HEK293 (cell line): Measurements from ENCODE around the gene TNFRSF21.

ENCODE experiments used
- CTCF ChIA-PET: fragments of 350-600 bp; formaldehyde crosslinking; extraction: SDS; loops from one replicate; lab custom pipeline; 2021; ENCODE audit warnings: antibody characterized with exemption; lab: Yijun Ruan, JAX
- POLR2A ChIA-PET: fragments of 300-600 bp; formaldehyde crosslinking; extraction: SDS; loops from one replicate; lab custom pipeline; 2020; ENCODE audit warnings: antibody characterized with exemption, inconsistent platforms; lab: Yijun Ruan, JAX
- H3K27ac ChIP-seq: fragments of 200-500 bp; sonication (Bioruptor generic); 2 replicates; pipeline ENCODE4 v1.5.1; 2014; ENCODE audit warnings: low read depth, low read length, control low read depth, inconsistent platforms; ENCODE audit errors: extremely low read depth
- H3K36me3 ChIP-seq, 2 experiments: fragments of 200-500 bp in 1 of 2; sonication (Bioruptor generic) in 1 of 2; 1 replicate in 1 of 2; 2 replicates in 1 of 2; pipeline ENCODE4 v1.5.1; 2014 to 2017; ENCODE audit warnings: inconsistent platforms in 2 of 2, low read length in 2 of 2; ENCODE audit not compliant: control insufficient read depth in 2 of 2, insufficient read depth in 1 of 2
- H3K4me1 ChIP-seq: fragments of 200-500 bp; sonication (Bioruptor generic); 2 replicates; pipeline ENCODE4 v1.5.1; 2014; ENCODE audit warnings: mild to moderate bottlenecking, low read length, inconsistent platforms; ENCODE audit not compliant: control insufficient read depth, insufficient read depth
- H3K4me3 ChIP-seq: 2 replicates; pipeline ENCODE4 v1.5.1; 2011; ENCODE audit warnings: low read depth, mild to moderate bottlenecking, control low read depth, low read length, moderate library complexity
- H3K9me3 ChIP-seq: fragments of 200-500 bp; sonication (Bioruptor generic); 2 replicates; pipeline ENCODE4 v1.5.1; 2014; ENCODE audit warnings: low read depth, low read length, inconsistent platforms; ENCODE audit not compliant: control insufficient read depth, insufficient read depth
- ZBTB48 ChIP-seq: fragments of 450-650 bp; formaldehyde crosslinking; IDR thresholded peaks from 2 replicates; pipeline ENCODE4 v1.5.1; 2016; ENCODE audit warnings: missing biosample characterization, missing genetic modification characterization
- ZEB2 ChIP-seq: fragments of 450-650 bp; formaldehyde crosslinking; IDR thresholded peaks from 2 replicates; pipeline ENCODE4 v1.5.1; 2016; ENCODE audit warnings: missing biosample characterization, missing genetic modification characterization
- ZFHX2 ChIP-seq: fragments of 450-650 bp; formaldehyde crosslinking; conservative IDR thresholded peaks from 2 replicates; pipeline ENCODE4 v1.5.1; 2016; ENCODE audit warnings: missing biosample characterization, missing genetic modification characterization
- ZFP37 ChIP-seq: fragments of 450-650 bp; formaldehyde crosslinking; IDR thresholded peaks from 2 replicates; pipeline ENCODE4 v1.5.1; 2016; ENCODE audit warnings: missing biosample characterization, missing genetic modification characterization
- ZNF184 ChIP-seq: fragments of 450-650 bp; IDR thresholded peaks from 2 replicates; pipeline ENCODE4 v1.5.1; 2018; ENCODE audit warnings: missing biosample characterization, mild to moderate bottlenecking, missing genetic modification characterization
- ZNF404 ChIP-seq: fragments of 450-650 bp; formaldehyde crosslinking; IDR thresholded peaks from 2 replicates; pipeline ENCODE4 v1.5.1; 2017; ENCODE audit warnings: missing biosample characterization, missing genetic modification characterization
- ZNF473 ChIP-seq: fragments of 450-650 bp; formaldehyde crosslinking; IDR thresholded peaks from 2 replicates; pipeline ENCODE4 v1.5.1; 2017; ENCODE audit warnings: missing biosample characterization, missing genetic modification characterization
- ZNF561 ChIP-seq: fragments of 450-650 bp; IDR thresholded peaks from 2 replicates; pipeline ENCODE4 v1.5.1; 2018; ENCODE audit warnings: missing biosample characterization, missing genetic modification characterization, borderline replicate concordance
- ZNF654 ChIP-seq: fragments of 450-650 bp; formaldehyde crosslinking; IDR thresholded peaks from 2 replicates; pipeline ENCODE4 v1.5.1; 2016; ENCODE audit warnings: low read depth, missing biosample characterization, missing genetic modification characterization
- ZNF701 ChIP-seq: fragments of 450-650 bp; formaldehyde crosslinking; IDR thresholded peaks from 2 replicates; pipeline ENCODE4 v1.5.1; 2016; ENCODE audit warnings: missing biosample characterization, missing genetic modification characterization
- ZNF76 ChIP-seq: fragments of 450-650 bp; formaldehyde crosslinking; IDR thresholded peaks from 2 replicates; pipeline ENCODE4; 2016; ENCODE audit warnings: low read depth, missing biosample characterization, missing genetic modification characterization, borderline replicate concordance
- ZNF776 ChIP-seq: fragments of 450-650 bp; formaldehyde crosslinking; IDR thresholded peaks from 2 replicates; pipeline ENCODE4 v1.5.0; 2017; ENCODE audit warnings: missing biosample characterization, missing genetic modification characterization, borderline replicate concordance
- TF ChIP-seq, protein P1 (sequence below): fragments of 450-650 bp; formaldehyde crosslinking; IDR thresholded peaks from 2 replicates; pipeline ENCODE4 v1.5.1; 2016; ENCODE audit warnings: missing biosample characterization, missing genetic modification characterization
- TF ChIP-seq, protein P2 (sequence below): fragments of 450-650 bp; formaldehyde crosslinking; IDR thresholded peaks from 2 replicates; pipeline ENCODE4 v1.5.1; 2016; ENCODE audit warnings: missing biosample characterization, missing genetic modification characterization
- TF ChIP-seq, protein P3 (sequence below): fragments of 450-650 bp; formaldehyde crosslinking; IDR thresholded peaks from 2 replicates; pipeline ENCODE4 v1.5.1; 2016; ENCODE audit warnings: missing biosample characterization, missing genetic modification characterization
- TF ChIP-seq, protein P4 (sequence below): fragments of 450-650 bp; formaldehyde crosslinking; IDR thresholded peaks from 2 replicates; pipeline ENCODE4 v1.5.1; 2016; ENCODE audit warnings: missing biosample characterization, missing genetic modification characterization
- TF ChIP-seq, protein P5 (sequence below): fragments of 450-650 bp; formaldehyde crosslinking; optimal IDR thresholded peaks from 2 replicates; pipeline ENCODE3; 2016; ENCODE audit warnings: missing biosample characterization, mild to moderate bottlenecking, missing genetic modification characterization
- TF ChIP-seq, protein P6 (sequence below): fragments of 450-650 bp; formaldehyde crosslinking; IDR thresholded peaks from 2 replicates; pipeline ENCODE4 v1.5.1; 2016; ENCODE audit warnings: missing biosample characterization, missing genetic modification characterization

Gene TNFRSF21

DNA sequence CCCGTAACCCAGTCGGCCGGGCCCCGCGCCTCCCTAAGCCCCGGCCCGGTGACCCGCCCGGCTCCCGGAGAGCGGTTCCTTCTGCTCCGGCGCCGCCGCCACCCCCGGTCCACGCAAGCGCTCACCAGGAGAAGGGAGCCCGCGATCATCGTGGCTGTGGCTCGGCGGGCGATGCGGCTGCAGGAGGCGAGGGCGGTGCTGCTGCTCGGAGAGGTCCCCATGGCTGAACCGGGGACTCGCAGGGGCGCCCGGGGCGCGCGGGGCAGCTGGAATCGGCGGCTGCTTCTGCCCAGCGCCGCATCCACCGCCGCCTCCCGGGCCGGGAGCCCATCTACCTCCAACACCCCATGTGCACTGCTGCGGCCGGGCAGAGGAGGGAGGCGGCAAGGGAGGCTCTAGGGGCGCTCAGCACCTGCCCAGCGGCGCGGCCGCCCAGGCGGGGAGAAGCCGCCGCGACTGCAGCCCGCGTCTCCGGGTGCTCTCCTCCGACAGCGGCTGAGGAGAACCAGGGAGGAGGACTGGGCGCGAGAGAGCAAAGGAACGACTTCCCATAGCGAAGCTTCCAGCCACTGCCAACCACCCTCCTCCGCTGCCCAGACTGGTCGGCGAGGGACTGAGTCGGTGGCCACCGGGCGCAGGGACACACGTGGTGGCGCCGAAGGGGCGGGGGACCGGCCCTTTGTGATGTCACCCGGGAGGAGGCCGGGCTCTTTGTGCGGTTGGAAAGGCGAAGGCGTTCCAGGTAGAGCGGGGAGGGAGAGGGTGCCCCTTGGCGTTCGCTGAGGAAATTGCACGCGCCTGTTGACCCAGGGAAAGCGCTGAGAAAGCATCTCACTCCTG is at the start of gene TNFRSF21 (continued):
- TF ChIP-seq ZNF184 (tag by site-specific recombination) (no peak), ZBTB48 (tag by site-specific recombination) (peak; percentile 80; the same call in 1 of the 2 replicates), ZNF701 (tag by site-specific recombination) (no peak), ZEB2 (peak; percentile 98), ZFP37 (tag by site-specific recombination) (peak; percentile 91)
- TF ChIP-seq, all 188 proteins: peak for 58

DNA sequence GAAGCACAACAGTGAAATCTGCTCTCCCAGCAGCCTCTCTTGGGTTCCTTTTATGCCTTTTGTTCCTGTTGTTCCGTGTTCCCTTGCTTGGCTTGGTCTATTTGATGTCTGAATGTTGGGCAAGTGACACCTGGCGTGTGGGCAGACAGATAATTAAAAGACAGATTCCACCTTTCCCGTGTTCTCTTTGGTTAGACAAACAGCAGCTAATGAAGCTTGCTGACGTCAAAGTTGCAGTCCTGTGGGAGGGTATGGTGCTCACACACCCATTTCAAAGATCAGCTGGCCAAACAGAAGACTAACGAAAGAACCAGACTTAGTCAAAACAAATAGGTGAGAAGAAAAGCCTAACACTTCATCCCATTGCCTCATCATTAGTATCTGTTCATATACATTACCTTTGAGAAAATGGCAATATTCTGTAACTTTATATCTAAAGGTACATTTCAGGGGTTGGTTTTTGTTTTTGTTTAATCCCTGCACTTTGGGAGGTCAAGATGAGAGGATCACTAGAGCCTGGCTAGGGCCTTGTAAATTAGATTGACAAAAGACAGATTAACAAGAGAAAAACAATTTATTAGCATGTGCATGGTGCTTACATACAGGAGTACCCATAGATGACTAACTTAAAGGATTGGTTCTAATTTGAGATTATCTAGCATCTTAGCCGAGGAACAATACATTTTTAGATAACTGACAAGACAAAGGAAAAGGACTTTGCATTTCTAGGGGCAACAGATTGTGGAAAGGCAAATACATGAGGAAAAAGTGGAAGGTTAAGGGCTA is 48.9 kb upstream of the TNFRSF21 start:
- CTCF ChIA-PET = no interaction called here
- TF ChIP-seq, protein P1, sequence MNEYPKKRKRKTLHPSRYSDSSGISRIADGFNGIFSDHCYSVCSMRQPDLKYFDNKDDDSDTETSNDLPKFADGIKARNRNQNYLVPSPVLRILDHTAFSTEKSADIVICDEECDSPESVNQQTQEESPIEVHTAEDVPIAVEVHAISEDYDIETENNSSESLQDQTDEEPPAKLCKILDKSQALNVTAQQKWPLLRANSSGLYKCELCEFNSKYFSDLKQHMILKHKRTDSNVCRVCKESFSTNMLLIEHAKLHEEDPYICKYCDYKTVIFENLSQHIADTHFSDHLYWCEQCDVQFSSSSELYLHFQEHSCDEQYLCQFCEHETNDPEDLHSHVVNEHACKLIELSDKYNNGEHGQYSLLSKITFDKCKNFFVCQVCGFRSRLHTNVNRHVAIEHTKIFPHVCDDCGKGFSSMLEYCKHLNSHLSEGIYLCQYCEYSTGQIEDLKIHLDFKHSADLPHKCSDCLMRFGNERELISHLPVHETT = no peak
- TF ChIP-seq ZNF473 (tag by site-specific recombination) (no peak), ZFHX2 (tag by site-specific recombination) (no peak), ZNF776 (tag by site-specific recombination) (no peak), ZNF76 (tag by site-specific recombination) (no peak), ZNF561 (tag by site-specific recombination) (no peak), ZEB2 (no peak), ZNF404 (tag by site-specific recombination) (no peak), ZNF184 (tag by site-specific recombination) (no peak), ZNF654 (tag by site-specific recombination) (no peak)
- TF ChIP-seq, protein P2, sequence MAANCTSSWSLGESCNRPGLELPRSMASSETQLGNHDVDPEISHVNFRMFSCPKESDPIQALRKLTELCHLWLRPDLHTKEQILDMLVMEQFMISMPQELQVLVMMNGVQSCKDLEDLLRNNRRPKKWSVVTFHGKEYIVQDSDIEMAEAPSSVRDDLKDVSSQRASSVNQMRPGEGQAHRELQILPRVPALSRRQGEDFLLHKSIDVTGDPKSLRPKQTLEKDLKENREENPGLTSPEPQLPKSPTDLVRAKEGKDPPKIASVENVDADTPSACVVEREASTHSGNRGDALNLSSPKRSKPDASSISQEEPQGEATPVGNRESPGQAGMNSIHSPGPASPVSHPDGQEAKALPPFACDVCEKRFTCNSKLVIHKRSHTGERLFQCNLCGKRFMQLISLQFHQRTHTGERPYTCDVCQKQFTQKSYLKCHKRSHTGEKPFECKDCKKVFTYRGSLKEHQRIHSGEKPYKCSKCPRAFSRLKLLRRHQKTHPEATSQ (tag by site-specific recombination) = no peak
- TF ChIP-seq, protein P3, sequence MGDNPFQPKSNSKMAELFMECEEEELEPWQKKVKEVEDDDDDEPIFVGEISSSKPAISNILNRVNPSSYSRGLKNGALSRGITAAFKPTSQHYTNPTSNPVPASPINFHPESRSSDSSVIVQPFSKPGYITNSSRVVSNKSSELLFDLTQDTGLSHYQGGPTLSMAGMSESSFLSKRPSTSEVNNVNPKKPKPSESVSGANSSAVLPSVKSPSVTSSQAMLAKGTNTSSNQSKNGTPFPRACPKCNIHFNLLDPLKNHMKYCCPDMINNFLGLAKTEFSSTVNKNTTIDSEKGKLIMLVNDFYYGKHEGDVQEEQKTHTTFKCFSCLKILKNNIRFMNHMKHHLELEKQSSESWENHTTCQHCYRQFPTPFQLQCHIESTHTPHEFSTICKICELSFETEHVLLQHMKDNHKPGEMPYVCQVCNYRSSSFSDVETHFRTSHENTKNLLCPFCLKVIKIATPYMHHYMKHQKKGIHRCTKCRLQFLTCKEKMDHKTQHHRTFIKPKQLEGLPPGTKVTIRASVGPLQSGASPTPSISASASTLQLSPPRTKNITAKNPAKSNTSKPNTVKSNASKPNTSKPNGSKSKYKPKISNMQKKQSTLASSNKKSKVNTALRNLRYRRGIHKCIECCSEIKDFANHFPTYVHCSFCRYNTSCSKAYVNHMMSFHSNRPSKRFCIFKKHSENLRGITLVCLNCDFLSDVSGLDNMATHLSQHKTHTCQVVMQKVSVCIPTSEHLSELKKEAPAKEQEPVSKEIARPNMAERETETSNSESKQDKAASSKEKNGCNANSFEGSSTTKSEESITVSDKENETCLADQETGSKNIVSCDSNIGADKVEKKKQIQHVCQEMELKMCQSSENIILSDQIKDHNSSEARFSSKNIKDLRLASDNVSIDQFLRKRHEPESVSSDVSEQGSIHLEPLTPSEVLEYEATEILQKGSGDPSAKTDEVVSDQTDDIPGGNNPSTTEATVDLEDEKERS (tag by site-specific recombination) = no peak
- TF ChIP-seq, protein P4, sequence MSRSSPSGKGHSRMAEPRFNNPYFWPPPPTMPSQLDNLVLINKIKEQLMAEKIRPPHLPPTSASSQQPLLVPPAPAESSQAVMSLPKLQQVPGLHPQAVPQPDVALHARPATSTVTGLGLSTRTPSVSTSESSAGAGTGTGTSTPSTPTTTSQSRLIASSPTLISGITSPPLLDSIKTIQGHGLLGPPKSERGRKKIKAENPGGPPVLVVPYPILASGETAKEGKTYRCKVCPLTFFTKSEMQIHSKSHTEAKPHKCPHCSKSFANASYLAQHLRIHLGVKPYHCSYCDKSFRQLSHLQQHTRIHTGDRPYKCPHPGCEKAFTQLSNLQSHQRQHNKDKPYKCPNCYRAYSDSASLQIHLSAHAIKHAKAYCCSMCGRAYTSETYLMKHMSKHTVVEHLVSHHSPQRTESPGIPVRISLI = no peak
- TF ChIP-seq, protein P5, sequence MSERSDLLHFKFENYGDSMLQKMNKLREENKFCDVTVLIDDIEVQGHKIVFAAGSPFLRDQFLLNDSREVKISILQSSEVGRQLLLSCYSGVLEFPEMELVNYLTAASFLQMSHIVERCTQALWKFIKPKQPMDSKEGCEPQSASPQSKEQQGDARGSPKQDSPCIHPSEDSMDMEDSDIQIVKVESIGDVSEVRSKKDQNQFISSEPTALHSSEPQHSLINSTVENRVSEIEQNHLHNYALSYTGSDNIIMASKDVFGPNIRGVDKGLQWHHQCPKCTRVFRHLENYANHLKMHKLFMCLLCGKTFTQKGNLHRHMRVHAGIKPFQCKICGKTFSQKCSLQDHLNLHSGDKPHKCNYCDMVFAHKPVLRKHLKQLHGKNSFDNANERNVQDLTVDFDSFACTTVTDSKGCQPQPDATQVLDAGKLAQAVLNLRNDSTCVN (tag by site-specific recombination) = no peak
- TF ChIP-seq, protein P6, sequence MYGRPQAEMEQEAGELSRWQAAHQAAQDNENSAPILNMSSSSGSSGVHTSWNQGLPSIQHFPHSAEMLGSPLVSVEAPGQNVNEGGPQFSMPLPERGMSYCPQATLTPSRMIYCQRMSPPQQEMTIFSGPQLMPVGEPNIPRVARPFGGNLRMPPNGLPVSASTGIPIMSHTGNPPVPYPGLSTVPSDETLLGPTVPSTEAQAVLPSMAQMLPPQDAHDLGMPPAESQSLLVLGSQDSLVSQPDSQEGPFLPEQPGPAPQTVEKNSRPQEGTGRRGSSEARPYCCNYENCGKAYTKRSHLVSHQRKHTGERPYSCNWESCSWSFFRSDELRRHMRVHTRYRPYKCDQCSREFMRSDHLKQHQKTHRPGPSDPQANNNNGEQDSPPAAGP = no peak

More for the DNA sequence above, 48.9 kb upstream of the TNFRSF21 start:
- Histone ChIP-seq H3K27ac (no peak overlapping the region), H3K9me3 (no peaks in the 10 kb centered on the region), H3K36me3 (no peaks in the 10 kb centered on the region), H3K4me3 (no peak overlapping the region), H3K4me1 (no peaks in the 10 kb centered on the region)
- POLR2A ChIA-PET = no interaction called here
